Right atrium auricular region (tissue), 2 donors: ENCODE measurements around the gene KCNH5. TPM values are rescaled to one million over a fixed set of nuclear protein-coding genes. Genes with fewer than 3 reads are reported as not detected.

Experiments used
- DNase-seq: peaks from one replicate; pipeline ENCODE4 v3.0.0-alpha.2; 2019; ENCODE audit warnings: low spot score
- H3K27ac ChIP-seq, 2 donors: fragments of 200-600 bp; sonication (generic); 1 replicate in 1 of 2; 2 replicates in 1 of 2; pipeline ENCODE4 v1.5.1; 2016 to 2019
- H3K27me3 ChIP-seq, 2 donors: fragments of 200-600 bp; sonication (generic); one replicate each; pipeline versions ENCODE4 v1.5.1 to v1.6.0; 2017 to 2019
- H3K36me3 ChIP-seq: fragments of 200-600 bp; sonication (generic); one replicate; pipeline ENCODE4 v1.5.1; 2016
- H3K4me1 ChIP-seq, 2 donors: fragments of 200-600 bp; sonication (generic); one replicate each; pipeline versions ENCODE4 v1.5.1 to v1.6.0; 2017 to 2019
- H3K4me3 ChIP-seq, 2 donors: fragments of 200-600 bp; sonication (generic); 1 replicate in 1 of 2; 2 replicates in 1 of 2; pipeline ENCODE4 v1.5.1; 2017 to 2019; ENCODE audit warnings: mild to moderate bottlenecking in 1 of 2, moderate library complexity in 1 of 2
- H3K9me3 ChIP-seq, 2 donors: fragments of 200-600 bp; sonication (generic); one replicate each; pipeline ENCODE4 v1.5.1; 2019
- total RNA-seq, 2 donors: library from RNA; depleted of rRNA; stranded (reverse); fragments of >200 nt; gene quantifications; one replicate each; pipeline ENCODE4 v1.1.0, GENCODE V29; 2016
- TF ChIP-seq, protein P1 (sequence below), 2 donors: fragments of 200-600 bp; sonication (generic); IDR thresholded peaks; one replicate each; pipeline ENCODE4 v1.5.1; 2019; ENCODE audit warnings: antibody characterized with exemption in 2 of 2

Gene KCNH5
- total RNA-seq, 2 donors from 2014 or later = 1.3 TPM; not detected in 1

GRCh38 chr14:62988967-62989366 is 56.3 kb downstream of the KCNH5 start:
- no peak overlapping the region for H3K27ac ChIP-seq
- H3K27me3 ChIP-seq = no peaks in the 10 kb centered on the region
- no peaks in the 10 kb centered on the region for H3K9me3 ChIP-seq
- no peaks in the 10 kb centered on the region for H3K4me1 ChIP-seq
- H3K4me3 ChIP-seq = no peak overlapping the region
- DNase-seq = no peak
- TF ChIP-seq, protein P1, sequence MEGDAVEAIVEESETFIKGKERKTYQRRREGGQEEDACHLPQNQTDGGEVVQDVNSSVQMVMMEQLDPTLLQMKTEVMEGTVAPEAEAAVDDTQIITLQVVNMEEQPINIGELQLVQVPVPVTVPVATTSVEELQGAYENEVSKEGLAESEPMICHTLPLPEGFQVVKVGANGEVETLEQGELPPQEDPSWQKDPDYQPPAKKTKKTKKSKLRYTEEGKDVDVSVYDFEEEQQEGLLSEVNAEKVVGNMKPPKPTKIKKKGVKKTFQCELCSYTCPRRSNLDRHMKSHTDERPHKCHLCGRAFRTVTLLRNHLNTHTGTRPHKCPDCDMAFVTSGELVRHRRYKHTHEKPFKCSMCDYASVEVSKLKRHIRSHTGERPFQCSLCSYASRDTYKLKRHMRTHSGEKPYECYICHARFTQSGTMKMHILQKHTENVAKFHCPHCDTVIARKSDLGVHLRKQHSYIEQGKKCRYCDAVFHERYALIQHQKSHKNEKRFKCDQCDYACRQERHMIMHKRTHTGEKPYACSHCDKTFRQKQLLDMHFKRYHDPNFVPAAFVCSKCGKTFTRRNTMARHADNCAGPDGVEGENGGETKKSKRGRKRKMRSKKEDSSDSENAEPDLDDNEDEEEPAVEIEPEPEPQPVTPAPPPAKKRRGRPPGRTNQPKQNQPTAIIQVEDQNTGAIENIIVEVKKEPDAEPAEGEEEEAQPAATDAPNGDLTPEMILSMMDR (IDR thresholded peaks at IDR 0.05) = no peak
- H3K36me3 ChIP-seq = no peaks in the 10 kb centered on the region

DNA sequence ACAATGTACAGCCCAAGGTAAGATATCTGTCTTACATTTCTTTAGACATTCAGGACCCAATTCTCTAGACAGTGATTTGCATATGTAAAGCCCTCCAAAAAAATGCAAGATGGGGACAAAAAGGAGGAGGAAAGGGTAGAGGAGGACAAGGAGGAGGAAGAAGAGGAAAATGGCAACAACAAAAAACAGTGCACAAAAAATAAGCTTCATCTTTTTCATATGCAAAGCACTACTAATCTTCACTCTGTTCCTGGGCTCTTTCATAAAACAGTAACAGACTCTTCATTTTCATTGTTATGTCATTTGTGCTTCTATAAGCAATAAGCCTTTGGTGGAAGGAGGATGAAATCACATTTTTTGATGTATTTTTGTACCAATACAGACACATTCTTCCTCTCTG is 61.4 kb downstream of the KCNH5 start:
- Histone ChIP-seq H3K27ac (no peak overlapping the region), H3K9me3 (no peaks in the 10 kb centered on the region), H3K4me1 (no peaks in the 10 kb centered on the region), H3K27me3 (no peaks in the 10 kb centered on the region), H3K4me3 (no peak overlapping the region), H3K36me3 (no peaks in the 10 kb centered on the region)
- TF ChIP-seq, protein P1 (IDR thresholded peaks at IDR 0.05) = no peak
- no peak for DNase-seq

- Histone ChIP-seq H3K4me3 (no peak overlapping the region), H3K4me1 (no peaks in the 10 kb centered on the region), H3K36me3 (no peaks in the 10 kb centered on the region), H3K27ac (no peak overlapping the region), H3K9me3 (no peaks in the 10 kb centered on the region), H3K27me3 (no peaks in the 10 kb centered on the region)
- TF ChIP-seq, protein P1 (IDR thresholded peaks at IDR 0.05) = no peak
- DNase-seq = no peak
These were observed 64.6 kb downstream of the KCNH5 start for GRCh38 chr14:62980693-62981092.

- TF ChIP-seq, protein P1 (IDR thresholded peaks at IDR 0.05) = no peak
- Histone ChIP-seq H3K27me3 (no peaks in the 10 kb centered on the region), H3K4me1 (no peaks in the 10 kb centered on the region), H3K36me3 (no peaks in the 10 kb centered on the region), H3K4me3 (no peak overlapping the region), H3K9me3 (peaks cover 0 to 4% of the 10 kb centered on the region in 2 donors), H3K27ac (no peak overlapping the region)
- DNase-seq = no peak
These were observed 87.7 kb downstream of the KCNH5 start for GRCh38 chr14:62957562-62957961.

DNA sequence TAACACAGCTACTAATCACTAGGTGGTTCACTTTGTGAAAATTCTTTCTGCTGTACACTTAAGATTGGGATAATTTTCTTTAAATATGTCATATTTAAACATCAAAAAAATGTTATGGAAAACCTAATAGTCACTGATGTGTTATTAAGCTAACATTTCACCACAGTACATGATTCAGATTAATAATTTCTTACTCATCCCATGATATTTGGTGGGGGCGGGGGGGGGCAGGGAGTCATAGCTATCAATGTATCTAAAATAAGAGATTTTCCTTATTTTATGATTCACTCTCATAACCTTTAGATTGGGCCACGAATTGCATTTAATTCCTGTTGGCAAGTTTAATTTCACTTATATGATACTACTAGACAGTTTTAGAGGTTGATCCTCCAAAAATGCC is 88.8 kb downstream of the KCNH5 start:
- Histone ChIP-seq H3K27ac (no peak overlapping the region), H3K9me3 (peaks cover 0 to 4% of the 10 kb centered on the region in 2 donors), H3K4me1 (no peaks in the 10 kb centered on the region), H3K27me3 (no peaks in the 10 kb centered on the region), H3K4me3 (no peak overlapping the region), H3K36me3 (no peaks in the 10 kb centered on the region)
- no peak for DNase-seq
- TF ChIP-seq, protein P1 (IDR thresholded peaks at IDR 0.05) = no peak

DNA sequence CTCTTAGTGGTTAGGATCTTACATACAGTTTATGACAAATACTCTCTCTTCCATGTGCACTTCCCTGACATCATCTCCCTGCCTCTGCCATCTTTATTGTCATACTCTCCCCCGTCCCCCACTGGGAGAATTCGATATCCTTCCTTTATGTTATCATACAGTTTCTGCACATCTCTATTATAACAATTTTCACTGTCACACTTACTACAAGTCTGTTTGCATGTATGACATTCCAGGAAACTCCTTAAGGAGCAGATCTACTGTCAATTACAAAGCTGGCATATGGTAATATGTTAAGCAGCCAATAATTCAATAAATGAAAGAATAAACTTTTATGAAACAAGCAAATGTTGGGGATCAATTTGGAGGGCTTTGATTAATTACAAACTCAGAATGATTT is 91.1 kb downstream of the KCNH5 start:
- Histone ChIP-seq H3K4me1 (no peaks in the 10 kb centered on the region), H3K36me3 (no peaks in the 10 kb centered on the region), H3K4me3 (no peak overlapping the region), H3K27me3 (no peaks in the 10 kb centered on the region), H3K27ac (no peak overlapping the region), H3K9me3 (peaks cover 0 to 1% of the 10 kb centered on the region in 2 donors)
- no peak for DNase-seq
- TF ChIP-seq, protein P1 (IDR thresholded peaks at IDR 0.05) = no peak
